HEK293T (cell line): ENCODE measurements around the gene HOXA4.
A peak's percentile ranks its signal among the peaks of the same experiment; 100 is the strongest.

Experiments used
- BHLHE40 ChIP-seq: fragments of 450-650 bp; IDR thresholded peaks from 2 replicates; pipeline ENCODE4 v1.6.1; 2016; ENCODE audit warnings: mild to moderate bottlenecking, moderate library complexity, borderline replicate concordance
- FOXA1 ChIP-seq: fragments of 450-650 bp; IDR thresholded peaks from 2 replicates; pipeline ENCODE4 v1.6.1; 2016; ENCODE audit warnings: mild to moderate bottlenecking
- FOXK2 ChIP-seq: fragments of 450-650 bp; IDR thresholded peaks from 2 replicates; pipeline ENCODE4 v1.6.1; 2016; ENCODE audit warnings: mild to moderate bottlenecking
- FOXM1 ChIP-seq: fragments of 450-650 bp; IDR thresholded peaks from 2 replicates; pipeline ENCODE4 v1.6.1; 2017; ENCODE audit warnings: mild to moderate bottlenecking, borderline replicate concordance
- SP1 ChIP-seq: fragments of 450-650 bp; IDR thresholded peaks from 2 replicates; pipeline ENCODE4 v1.6.1; 2017

DNA sequence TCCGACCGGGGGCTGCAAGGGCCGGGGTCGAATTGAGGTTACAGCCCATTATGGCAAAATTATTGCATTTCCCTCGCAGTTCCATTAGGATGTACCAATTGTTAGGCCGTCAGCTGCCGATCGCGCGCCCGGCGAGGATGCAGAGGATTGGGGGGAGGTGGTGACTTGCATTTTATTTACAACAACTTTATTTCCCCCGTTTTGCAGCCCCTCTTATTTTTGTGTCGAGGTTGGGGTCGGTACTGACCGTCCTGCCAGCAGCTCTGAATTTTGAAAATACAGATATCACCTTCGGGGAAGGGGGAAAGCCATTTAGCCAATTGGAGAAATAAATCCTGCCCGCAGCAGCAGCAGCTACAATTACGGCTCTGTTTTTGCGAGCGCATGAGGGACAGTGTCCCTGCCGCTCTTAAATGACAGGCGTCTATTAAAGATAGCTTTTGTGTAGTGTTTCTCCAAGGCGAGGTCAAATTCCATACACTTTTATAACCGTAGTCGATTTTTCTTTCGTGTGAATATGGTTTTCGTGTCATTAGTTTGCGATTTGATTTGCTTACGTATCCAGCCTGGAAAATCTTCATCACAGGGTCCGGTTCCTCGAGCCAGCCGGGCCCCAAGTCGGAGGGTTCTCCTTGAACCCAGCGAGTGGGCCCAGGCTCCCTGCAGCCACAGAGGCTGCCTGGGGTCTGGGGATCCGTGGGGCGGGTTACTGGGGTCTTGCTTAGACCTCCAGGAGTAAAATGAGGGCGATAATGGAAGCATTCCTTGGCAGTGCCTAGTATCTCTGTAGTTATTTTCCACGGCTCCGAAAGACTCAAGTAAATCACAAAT is 13.6 kb upstream of the HOXA4 start:
- TF ChIP-seq FOXA1: no peak
- no peak for TF ChIP-seq FOXK2
- no peak for TF ChIP-seq SP1
- no peak for TF ChIP-seq BHLHE40
- TF ChIP-seq FOXM1: 0 out of 2 replicates have a peak, but pooled peaks have one; percentile 28
